GM20000 (cell line): ENCODE data around the gene PSMG4.
A peak's percentile ranks its signal among the peaks of the same experiment; 100 is the strongest.

Experiments
- DNase-seq: peaks from one replicate; pipeline ENCODE4 v3.0.0; 2012; ENCODE audit warnings: low spot score
- TF ChIP-seq, protein P1 (sequence below): IDR thresholded peaks from 2 replicates; pipeline ENCODE4 v1.5.1; 2012; ENCODE audit warnings: mild to moderate bottlenecking, control low read depth; ENCODE audit errors: extremely low read depth, missing control alignments

Gene PSMG4

DNA sequence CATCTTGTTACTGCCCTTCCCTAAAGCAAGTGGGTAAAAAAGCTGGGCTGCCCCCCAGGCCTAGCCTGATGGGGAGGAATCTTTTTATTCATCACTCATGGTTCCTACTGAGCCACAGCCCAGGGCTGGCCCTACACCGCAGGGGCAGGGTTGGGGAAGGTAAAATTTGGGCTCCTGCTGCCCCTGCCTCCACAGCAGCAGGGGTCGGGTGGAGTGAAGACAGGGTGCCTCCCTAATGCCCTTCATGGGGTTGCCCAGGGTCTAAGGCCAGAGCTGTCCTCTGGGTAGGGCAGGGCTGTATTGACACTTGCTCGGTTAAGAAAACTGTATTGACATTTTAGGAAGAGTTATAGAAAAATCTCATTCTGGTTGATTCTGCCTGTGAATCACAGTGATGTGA is 8.9 kb upstream of the PSMG4 start:
- no peak for DNase-seq
- TF ChIP-seq, protein P1, sequence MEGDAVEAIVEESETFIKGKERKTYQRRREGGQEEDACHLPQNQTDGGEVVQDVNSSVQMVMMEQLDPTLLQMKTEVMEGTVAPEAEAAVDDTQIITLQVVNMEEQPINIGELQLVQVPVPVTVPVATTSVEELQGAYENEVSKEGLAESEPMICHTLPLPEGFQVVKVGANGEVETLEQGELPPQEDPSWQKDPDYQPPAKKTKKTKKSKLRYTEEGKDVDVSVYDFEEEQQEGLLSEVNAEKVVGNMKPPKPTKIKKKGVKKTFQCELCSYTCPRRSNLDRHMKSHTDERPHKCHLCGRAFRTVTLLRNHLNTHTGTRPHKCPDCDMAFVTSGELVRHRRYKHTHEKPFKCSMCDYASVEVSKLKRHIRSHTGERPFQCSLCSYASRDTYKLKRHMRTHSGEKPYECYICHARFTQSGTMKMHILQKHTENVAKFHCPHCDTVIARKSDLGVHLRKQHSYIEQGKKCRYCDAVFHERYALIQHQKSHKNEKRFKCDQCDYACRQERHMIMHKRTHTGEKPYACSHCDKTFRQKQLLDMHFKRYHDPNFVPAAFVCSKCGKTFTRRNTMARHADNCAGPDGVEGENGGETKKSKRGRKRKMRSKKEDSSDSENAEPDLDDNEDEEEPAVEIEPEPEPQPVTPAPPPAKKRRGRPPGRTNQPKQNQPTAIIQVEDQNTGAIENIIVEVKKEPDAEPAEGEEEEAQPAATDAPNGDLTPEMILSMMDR: no peak

DNA sequence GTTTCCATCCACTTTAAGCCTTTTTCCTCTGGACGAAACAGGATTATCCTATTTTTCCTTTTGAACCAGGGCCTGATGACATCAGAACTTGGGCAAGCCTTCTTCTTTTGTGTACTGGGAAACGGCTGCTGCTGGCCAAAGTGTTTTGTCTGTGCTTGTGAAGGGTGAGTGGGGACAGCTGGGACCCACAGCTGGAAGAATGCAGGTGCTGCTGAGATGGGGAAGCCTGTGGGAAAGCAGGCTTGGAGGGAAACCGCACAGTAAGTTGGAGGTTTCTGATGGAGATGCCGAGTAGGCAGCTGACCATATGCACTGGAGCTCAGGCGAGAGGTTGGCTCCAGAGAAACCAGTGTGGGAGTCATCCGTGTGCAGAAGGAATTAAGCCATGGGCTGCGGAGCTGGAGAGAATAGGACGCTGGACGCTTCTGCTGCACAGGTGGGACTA is 8.5 kb upstream of the PSMG4 start:
- no peak for DNase-seq
- TF ChIP-seq, protein P1: no peak

DNA sequence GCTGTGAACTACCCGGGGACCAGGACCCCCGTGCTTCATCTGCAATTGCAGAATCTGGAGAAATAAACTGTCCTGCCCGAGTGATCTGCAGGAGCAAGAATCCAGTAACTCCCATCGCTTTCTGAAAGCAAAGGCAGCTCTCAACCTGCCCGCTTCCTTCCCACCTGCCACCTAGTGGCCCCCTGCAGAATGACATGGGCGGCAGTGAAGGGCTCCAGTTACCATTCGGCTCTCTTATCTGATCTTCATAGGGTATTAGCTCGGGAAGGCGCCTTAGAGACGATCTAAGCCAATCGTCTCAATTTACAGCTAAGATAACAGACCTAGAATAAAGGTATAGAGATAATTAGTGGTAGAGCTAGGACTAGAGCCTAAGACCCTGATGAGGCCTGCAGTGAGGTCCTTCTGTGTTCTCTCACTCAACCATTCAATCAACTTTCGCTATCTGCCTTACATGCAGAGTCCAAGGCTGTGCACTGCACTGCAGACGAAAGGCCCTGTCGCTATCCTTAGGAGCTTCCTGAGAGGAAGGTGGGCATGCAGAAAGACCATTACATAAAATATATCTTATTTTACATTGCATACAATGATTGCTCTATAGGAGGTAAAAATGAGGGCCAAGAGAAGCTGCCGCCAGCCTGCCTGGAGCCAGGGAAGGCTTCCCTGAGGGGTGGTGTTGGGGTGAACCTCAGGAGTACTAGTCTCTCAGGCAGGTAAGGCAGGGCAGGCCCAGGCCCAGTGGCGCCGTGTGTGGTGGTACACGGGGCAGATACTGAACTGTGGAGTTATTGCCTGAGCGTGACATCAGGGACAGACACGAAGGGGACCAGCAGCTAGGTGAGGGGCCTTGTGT is 7.1 kb upstream of the PSMG4 start:
- TF ChIP-seq, protein P1: peak; percentile 84
- peak; percentile 91 for DNase-seq

DNA sequence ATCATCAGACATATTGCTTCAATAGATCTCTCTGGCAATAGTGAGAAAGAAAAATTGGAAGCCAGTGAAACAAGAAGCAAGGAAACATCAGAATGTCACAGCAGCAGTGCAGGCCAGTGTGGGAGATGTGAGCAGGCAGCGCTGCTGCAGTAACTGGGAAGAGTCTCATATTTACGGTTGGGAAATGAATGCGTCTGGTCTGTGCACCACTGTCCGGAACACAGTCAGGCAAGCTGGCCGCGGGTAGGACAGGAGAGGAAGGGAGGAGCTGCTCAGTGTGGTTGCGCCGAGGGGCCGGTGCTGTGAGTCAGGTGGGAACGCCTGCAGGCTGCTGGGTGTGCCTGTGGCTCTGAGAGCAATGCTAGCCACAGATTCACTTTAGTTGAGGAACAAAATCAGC is 6.4 kb upstream of the PSMG4 start:
- DNase-seq: no peak
- TF ChIP-seq, protein P1: no peak

DNA sequence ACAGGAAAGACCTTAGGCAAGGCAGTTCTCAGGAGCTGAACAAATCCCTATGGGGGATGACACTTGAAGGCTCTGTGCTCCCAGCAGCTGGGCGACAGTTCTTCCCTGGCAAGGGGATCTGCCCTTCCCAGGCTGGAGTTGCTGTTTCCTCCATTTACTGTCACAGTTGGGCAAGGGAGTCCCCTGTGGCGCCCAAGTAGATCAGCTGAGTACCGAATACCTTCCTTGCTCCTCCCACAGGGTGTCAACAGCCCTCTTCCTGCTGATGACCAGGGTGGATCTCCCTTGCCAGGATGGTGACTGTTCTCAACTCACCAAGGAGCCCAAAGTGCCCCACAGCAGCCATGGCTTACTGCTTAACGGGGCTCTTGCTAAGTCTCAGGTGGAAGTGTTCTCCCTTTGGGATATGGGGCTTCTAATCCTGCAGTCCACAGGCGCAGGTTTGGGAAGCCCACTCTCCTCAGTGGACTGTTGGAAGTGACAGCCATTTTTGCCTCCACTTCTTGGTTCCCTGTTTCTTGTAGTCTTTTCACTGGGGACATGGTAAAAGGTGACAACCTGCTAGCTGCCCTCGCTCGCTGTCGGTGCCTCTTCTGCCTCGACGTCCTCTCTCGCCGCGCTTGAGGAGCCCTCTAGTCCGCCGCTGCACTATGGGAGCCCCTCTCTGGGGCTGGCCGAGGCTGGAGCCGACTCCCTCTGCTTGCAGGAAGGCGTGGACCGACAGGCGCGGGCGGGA is 5.7 kb upstream of the PSMG4 start:
- no peak for DNase-seq
- TF ChIP-seq, protein P1: no peak

DNA sequence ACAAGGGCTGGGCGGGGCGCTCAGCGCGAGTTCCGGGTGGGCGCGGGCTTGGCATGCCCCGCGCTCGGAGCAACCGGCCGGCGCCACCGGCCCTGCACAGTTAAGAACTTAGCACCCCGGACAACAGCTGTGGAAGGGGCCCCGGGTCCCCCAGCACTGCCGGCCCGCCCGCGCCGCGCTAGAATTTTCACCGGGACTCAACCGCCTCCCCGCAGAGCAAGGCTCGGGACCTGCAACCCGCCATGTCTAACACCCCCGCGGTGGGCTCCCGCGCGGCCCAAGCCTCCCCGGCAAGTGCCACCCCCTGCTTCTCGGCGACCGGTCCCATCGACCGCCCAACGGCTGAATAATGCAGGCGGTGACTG is 5.2 kb upstream of the PSMG4 start:
- DNase-seq: no peak

More for the DNA sequence above, 5.2 kb upstream of the PSMG4 start:
- TF ChIP-seq, protein P1: no peak
